Measurements from ENCODE around the gene CREBBP.

Gene CREBBP

DNA sequence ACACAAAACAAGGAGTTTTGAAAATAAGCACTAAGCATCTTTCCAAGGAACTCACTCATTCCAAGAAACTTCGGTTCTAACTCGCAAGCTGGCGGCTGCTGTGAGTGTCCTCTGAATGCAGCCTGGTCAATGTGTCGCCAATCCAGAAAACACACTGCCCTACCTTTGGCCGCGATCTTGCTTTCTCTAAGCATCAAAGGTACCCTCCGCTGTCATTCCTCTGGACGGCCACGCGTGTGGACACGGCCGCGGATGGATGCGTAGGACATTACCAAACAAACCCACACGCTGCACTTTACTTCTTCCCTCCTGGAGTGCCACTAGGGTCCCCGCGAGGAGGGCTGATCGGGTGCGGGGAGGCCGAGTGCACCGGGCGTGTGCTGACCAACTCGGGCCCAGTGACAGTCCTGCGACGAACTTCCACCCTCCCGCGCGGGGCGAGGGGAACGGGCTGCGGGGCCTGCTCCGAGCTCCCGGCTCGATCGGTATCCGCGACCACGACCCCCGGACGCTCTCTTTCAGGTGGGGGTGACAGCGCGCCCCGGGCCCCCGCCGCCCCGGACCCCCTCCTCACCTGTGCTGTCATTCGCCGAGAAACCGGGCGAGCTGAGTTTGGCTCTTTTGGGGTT is 1.1 kb downstream of the CREBBP start:
- DNase-seq: peak; percentile 4

DNA sequence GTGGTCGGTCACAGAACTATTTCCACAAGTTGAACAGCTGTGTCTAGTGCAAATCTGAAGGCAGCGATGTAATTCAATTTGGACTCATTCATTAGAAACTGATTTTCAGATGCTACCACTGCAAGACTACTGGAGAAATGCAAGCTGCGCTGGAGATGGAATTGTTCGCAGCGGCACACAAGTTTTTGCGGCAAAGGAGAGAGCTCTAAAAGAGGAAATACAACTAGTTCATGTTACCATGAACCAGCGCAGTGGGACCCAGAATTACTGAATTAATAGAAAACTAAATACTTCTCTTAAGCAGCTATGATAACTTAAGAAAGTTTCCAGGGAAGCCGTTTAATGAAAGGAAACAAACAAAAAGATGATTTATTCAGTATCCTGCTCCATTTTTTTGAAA is 1.9 kb downstream of the CREBBP start:
- DNase-seq: no peak

DNA sequence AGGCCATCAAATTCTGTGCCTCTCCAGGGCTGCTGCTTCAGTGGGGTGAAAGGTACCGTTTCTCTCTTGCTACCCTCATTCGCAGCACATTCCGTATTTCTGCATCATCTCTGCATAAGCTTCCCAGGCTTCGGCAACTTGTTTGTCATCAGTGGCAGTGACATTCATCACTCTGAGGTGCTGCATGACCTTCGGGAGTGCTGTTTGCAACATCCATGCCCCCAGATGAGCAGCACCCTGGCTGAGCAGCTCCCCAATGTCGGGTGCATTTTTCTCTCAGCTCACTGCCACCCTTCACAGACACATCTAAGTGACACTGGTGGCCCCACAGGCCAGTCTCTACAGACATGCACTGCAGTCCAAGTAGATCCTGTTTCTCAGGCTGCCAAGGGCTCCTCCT is 3.8 kb downstream of the CREBBP start:
- DNase-seq: no peak

DNA sequence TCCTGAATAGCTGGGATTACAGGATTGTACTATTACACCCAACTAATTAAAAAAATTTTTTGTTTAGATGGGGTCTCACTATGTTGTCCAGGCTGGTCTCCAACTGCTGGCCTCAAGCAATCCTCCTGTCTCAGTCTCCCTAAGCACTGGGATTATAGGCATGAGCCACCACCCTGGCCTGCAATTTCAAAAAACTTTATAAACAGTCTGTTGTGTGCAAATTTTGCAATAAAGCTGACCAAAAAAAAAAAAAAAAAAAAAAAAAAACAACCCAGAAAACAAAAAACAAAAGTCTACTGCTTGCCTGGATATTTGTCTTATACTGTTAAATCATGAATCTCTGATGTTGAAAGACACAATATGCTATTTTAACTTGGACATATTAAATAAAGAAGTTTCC is 4.4 kb downstream of the CREBBP start:
- no peak for DNase-seq

DNA sequence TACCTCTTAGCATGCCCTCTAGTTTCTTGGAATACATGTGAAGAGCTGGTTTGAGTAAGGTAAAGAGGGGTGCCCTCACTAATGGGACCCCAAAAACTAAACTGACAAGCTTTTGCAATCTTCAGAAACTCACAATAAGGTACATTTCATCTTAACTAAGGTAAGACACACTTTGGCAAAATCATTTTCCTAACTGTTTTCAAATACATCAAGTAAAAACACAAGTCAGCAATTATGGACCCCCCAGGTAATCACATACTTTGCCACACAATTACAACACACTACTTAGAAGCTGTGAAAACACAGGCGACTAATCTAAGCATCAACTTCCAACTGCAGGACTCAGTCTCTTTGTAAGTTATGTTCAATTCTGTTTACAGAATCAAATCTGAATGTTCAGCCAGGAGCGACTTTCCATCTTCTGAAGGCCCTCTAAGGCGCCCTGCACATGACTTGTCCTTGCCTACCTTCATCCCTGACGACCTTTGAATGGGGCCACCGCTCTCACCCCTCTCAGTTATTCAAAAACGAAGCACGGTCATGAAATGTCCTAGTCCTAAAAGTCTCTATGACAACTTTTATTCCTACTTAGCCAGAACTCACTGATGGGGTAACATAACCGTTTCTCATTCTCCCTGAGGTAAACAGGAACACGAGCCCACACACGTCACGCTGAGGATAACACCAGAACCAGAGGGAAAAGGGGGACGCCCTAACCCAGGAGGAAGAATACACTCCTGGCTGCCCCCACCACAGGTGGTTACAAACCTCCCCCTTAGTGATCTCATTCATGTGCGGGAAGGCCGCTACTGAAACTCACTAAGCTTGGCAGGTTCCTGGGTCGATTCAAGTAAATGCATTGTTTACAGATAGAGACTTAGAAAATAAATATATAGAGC is 5.5 kb downstream of the CREBBP start:
- DNase-seq: no peak

DNA sequence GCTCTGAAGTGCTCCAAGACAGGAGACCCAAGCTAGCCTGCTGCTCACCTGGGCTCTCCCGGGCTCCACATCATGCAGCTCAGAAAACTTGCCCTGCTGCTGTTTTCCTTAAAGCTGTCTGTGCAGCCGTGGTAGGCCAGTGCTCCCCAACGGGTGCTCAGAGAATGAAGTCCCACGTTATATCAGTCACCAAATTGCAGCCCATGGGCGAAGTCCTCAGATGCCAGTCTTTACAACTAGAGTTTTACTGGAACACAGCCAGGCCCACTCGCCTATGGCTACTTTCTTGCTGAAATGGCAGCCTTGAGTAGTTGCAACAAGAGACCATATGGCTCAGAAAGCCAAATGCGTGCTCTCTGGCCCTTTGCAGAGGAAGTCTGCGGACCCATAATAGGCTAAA is 6.3 kb downstream of the CREBBP start:
- no peak for DNase-seq

DNA sequence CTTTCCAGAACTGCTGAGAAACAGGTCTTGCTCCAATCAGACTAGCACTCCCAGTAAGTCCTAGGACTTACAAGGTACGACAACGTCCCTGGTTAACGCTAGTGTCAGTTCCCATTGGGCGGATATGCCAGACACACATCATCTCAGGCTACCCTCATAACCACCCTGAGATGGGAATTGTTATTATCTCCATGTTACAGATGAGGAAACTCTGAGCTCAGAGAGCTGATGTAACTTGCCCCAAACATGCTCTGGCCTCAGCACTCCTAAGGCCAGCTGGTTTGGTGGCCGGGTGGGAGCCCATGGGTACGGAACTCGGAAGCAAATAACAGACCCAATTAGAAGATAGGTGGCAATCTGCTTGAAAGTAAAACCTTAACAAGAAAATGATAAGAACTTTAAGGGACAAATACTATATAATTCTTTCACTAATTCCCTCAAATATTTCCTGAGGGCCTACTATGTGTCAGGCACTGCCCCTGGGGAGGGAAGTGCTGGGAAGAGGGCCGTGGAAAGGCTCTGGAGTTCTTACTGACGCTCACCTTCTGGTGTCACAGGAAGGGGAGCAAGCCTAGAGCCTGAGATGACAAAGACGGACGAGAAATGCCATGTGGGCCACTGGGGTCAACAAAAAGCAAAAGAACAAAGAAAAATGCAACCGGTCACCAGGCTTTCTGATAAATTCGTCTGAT is 6.9 kb downstream of the CREBBP start:
- DNase-seq: no peak

DNA sequence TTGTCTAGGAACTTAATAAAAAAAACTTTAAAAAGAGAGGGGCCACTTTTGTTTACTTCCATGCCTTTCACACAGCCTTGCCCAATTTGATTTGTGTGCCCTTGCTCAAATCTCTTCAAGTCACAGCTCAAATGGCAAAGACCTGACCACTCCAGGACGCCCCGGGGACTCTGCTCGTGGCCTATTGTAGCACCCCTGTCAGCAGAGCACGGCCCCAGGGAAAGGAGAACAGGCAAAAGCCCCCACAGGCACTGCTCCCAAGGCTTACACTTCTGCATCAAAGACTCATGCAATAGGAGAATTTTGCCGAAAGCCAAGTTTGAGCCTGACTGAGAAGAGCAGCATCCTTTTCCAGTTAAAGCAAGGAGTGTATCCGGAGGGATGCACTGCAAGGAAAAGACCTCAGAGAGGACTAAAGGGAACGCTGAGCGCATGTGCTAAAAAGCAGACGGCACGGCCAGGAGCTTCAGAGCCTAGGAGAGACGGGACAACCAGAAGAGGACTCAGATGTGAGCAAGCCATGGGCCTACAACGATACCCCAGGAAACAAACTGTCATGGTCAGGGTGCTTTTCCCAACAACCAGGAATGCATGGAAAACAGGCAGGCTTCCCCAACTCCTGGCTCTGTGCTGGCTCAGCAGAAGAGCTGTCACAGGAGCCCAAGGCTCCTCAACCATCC is 8.2 kb downstream of the CREBBP start:
- DNase-seq: no peak

DNA sequence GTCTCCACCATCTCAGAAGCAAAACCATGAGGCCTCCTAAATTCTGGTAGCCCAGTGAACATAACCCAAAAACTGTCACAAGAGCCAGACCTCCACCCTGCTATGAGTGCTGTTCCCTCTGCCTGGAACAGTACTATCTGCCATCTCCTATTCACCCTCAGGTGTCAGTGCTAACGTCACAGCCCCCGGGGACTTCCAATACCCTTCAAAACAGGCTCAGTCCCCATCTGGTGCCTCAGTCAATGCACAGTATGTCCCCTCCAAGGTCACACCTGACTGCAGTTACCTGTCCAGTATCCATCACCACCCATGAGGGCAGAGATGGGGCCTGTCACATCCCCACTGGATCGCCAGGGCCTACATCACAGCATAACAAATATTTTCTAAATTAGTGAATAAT is 11.5 kb downstream of the CREBBP start:
- DNase-seq: no peak

DNA sequence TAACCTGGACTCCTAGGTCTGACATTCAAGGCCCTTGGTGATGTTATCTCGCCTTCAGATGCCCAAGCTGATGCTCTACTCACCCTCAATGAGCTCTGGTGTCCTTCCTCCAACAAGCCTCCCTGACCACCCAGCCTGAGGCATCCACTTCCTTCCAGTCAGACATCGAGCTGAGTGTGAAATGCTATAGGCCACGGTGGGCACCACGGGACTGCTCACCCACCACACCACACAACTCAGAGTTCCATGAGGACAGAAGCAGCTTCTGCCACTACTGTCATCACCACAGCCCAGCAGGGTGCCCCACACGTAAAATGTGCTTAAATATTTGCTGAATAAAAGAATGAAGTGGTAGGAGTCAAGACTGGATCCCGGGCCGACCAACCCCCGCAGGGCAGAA is 12.0 kb downstream of the CREBBP start:
- no peak for DNase-seq

DNA sequence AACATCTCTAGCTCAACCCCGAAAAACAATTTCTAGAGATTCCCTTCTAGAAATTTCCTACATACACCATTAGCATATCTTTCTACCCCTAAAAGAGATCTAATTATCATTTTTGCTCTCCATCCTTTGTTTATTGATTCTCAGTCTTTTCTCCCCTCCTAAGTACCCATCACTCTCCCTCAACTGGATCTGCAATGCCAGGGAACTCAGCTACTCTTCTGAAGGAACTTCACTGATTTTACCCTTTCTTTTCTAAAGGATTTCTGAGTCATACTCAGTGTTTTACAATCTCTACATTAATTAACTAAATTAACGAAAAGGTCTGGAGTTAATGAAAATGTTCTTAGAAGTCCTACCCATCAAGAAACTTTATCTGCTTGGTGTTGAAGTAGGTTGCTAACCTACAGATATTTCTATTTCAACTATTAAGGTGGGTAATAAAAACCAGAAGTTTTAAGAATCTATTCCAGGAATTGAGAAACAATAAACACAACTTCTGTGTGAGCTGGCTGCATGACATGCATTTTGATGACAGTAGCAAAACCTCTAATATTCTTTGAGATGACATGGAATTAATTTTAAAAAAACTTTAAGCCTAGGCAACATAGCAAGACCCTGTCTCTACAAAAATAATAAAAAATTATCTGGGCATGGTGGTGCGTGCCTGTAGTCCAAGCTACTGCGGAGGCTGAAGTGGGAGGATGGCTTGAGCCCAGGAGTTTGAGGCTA is 13.6 kb downstream of the CREBBP start:
- DNase-seq: no peak

DNA sequence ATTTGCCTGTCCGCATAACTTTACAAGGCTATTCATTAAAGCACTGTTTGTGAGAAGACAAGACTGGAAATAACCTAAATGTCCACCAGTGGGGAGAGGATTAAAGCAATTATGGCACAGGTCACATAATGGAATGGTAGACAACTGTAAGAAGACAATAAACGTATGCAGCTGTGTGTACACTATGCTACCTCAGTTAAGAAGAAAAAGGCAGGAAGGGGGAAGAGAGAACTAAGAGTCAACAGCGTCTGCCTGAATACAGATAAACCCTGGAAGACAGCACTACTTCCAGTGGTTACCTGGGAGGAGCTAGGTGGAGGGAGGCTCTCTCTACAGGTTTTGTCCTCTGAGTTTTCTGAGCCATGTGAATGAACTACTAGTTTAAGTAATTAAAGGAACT is 15.3 kb downstream of the CREBBP start:
- no peak for DNase-seq

DNA sequence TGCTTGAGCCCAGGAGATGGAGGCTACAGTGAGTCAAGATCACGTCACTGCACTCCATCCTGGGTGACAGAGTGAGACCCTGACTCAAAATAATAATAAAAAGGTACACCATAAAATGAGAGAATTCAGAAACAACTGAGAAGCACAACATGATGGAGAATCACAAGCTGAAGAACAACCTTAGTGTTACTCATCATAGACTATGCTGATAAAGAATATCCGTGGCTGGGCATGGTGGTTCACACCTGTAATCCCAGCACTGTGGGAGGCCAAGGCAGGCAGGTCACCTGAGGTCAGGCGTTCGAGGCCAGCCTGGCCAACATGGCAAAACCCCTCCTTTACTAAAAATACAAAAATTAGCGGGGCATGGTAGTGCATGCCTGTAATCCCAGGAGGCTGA is 16.0 kb downstream of the CREBBP start:
- no peak for DNase-seq

DNA sequence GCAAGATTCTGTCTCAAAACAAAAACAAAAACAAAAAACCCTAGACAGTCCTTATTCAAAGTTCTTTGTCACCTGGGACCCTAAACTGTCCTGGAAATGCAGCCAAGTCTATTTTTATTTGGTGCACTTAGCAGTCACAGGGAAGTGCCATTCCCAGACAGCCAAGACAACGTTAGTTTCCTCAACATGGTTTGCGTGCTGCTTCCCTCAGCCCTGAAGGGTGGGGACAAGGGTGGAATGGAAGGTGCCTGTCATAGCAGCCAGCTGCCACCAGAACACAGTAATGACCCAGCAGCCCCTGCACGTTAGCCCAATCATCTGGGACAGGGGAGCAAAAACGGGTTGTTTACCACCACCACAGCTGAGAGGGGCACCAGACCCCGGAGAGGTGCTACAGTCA is 16.9 kb downstream of the CREBBP start:
- DNase-seq: no peak

DNA sequence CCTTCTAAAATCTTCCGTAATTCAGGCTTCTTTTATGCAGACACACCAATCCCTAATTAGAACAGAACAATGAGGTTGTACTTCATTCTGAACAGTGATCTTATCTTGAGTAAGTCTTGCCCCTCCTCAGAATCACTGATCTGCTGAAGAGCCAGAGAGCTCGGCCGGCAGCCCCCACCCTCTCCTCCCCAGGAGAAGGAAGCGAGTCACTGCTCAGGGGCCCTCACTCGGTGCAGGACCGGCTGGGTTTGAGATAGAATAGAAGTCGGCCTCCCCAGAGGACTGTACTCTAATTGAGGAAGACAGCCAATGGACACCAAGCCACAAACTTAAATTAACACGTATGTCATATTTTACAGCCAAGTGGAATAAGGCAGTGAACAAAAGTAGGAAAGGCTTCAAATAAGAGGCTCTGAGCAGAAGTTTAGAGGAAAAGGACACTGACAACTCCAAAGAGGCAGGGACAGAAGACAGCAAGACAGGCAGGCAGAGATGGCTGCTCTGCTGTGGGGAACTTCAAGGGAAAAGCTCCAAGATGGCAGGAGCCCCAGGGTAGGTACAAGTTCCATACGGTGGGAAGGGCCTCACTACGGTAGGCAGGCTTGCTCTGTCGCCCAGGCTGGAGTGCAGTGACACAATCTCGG is 18.6 kb downstream of the CREBBP start:
- no peak for DNase-seq

DNA sequence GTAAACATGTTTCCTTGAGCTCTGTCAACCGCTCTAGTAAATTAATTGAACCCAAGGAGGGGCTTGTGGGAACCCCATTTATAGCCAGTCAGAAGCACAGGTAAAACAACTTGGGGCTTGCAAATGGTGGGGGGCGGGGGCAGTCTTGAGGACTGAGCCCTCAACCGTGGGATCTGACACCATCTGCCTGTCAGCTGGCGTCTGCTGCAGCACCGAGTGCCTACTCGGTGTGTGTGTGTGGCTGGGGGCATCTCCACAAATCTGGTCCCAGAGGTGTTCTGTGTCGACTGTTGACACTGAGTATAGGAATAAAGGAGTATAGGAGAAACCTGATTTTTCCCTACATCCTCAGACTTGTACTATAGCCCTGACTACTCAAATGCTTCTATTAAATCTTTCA is 20.6 kb downstream of the CREBBP start:
- no peak for DNase-seq

DNA sequence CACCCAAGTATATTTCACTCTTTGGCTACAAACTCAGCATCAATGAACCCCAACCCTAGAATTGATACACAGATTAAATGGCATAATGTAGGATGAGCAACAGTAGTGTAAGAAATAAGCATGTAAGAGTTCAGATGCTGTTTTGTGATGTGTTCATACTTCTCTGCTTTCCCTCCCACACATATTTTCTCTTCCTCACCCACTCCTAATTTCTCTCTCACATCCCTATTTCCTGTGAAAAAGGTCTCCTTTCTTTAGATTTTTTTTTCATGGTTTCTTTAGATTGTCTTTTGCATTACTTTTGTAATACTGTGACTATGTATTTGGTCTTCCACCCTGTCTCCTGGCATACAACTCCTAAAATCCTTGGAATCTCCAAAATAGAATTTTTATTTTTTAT is 21.7 kb downstream of the CREBBP start:
- DNase-seq: no peak

DNA sequence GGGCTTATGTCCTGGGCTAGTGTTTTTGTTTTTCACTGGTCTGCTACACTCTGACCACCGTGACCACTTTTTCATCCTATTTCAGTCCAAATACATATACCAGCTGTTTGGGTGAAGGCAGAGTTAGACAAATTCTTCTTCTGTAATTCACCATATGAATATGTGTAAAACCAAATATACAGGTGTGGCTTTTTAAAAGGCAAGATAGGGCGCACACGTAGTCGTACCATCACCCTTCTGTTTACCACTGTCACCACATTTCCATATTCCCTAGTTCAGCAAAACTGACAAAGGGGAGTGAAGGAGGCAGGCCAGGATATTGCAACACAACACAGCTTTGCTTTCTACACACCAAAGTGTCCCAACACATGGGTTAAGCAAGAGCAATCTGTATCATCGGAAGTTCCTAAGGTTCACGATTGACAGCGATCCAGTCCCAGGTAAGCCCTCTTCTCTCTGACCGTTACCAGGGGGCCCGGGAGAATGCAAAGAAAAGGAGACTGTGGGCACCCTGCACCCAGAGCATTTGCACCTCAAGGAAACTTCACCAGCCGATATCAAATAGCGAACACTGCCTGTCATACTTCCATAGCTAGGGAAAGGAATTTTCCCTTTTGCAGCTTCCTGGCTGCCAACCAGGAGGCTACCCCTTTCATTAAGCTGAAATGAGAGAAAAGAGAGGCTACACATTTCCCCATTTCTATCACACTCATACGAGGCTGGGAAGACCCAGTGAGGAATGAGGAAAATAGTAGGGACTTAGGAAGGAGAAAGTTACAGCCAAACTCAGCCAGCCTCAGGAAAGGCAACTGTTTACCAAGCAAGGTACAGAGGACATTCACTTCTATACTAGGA is 23.1 kb downstream of the CREBBP start:
- DNase-seq: no peak

DNA sequence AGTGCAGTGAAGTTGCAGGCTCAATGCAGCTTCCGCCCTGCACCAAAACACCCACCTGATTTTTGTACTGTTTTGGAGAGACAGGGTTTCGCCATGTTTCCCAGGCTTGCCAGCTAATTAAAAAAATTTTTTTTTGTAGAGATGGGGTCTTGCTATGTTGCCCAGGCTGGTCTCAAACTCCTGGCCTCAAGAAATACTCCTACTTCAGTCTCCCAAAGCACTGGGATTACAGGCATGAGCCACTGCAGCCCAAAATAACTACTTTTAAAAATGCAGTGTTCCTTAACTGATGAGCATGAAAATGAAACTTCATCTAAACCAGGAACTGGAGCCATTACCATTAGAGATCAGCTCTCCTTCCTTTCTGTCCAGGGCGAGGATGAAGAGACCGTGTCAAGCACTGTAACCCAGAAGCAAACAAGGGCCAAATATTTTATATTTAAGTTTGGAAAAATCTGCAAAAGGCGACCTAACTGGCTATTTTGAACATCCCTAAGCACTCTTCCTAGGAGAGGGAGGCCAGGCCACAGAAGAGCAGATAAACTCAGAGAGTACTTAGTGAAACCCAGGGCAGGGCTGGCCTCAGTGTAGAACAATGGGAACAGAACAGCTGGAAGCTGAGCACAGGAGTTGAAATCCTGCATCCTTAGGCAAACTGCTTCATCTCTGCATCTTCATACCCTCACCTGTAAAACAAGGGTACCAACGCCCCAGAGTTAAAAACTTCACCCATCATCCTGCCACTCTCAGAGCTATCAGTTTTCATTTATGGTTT is 24.0 kb downstream of the CREBBP start:
- no peak for DNase-seq

Data from T-helper 9 cell (primary cell).